GM12872 (cell line): ENCODE measurements around the gene COL23A1.

Experiments used
- CTCF ChIP-seq: IDR thresholded peaks from 3 replicates; pipeline ENCODE4 v1.5.1; 2011; ENCODE audit warnings: low read depth, mild to moderate bottlenecking, low read length, moderate library complexity; ENCODE audit not compliant: insufficient read depth

COL23A1 gene

GRCh38 chr5:178483620-178484019 lies 106.6 kb downstream of the COL23A1 start:
- TF ChIP-seq CTCF, result no peak

- no peak for TF ChIP-seq CTCF
Observed at GRCh38 chr5:178479261-178479660, 110.9 kb downstream of the COL23A1 start.

GRCh38 chr5:178478370-178478769 lies 111.8 kb downstream of the COL23A1 start:
- TF ChIP-seq CTCF, result no peak

- TF ChIP-seq CTCF, result no peak
Observed at GRCh38 chr5:178477802-178478201, 112.4 kb downstream of the COL23A1 start.

GRCh38 chr5:178476972-178477754 lies 113.0 kb downstream of the COL23A1 start:
- no peak for TF ChIP-seq CTCF

GRCh38 chr5:178476531-178476930 lies 113.7 kb downstream of the COL23A1 start:
- TF ChIP-seq CTCF, result no peak

- TF ChIP-seq CTCF, result no peak
Observed at GRCh38 chr5:178475422-178475821, 114.8 kb downstream of the COL23A1 start.
